WI38 (cell line): ENCODE data around the gene SMG1.

Source experiments
- H3K4me3 ChIP-seq: 2 replicates; pipeline ENCODE4 v1.5.1; 2011; ENCODE audit warnings: low read depth, mild to moderate bottlenecking, control low read depth, low read length
- TF ChIP-seq, protein P1 (sequence below): IDR thresholded peaks from 2 replicates; pipeline ENCODE4 v1.5.1; 2012; ENCODE audit warnings: low read depth, mild to moderate bottlenecking, control low read depth, low read length

SMG1 gene

GRCh38 chr16:18855196-18855595 is 71.0 kb downstream of the SMG1 start:
- TF ChIP-seq, protein P1, sequence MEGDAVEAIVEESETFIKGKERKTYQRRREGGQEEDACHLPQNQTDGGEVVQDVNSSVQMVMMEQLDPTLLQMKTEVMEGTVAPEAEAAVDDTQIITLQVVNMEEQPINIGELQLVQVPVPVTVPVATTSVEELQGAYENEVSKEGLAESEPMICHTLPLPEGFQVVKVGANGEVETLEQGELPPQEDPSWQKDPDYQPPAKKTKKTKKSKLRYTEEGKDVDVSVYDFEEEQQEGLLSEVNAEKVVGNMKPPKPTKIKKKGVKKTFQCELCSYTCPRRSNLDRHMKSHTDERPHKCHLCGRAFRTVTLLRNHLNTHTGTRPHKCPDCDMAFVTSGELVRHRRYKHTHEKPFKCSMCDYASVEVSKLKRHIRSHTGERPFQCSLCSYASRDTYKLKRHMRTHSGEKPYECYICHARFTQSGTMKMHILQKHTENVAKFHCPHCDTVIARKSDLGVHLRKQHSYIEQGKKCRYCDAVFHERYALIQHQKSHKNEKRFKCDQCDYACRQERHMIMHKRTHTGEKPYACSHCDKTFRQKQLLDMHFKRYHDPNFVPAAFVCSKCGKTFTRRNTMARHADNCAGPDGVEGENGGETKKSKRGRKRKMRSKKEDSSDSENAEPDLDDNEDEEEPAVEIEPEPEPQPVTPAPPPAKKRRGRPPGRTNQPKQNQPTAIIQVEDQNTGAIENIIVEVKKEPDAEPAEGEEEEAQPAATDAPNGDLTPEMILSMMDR: no peak
- H3K4me3 ChIP-seq: no peak overlapping the region

GRCh38 chr16:18853694-18854093 is 72.5 kb downstream of the SMG1 start:
- H3K4me3 ChIP-seq: no peak overlapping the region
- TF ChIP-seq, protein P1: no peak

GRCh38 chr16:18852647-18853046 is 73.6 kb downstream of the SMG1 start:
- TF ChIP-seq, protein P1: no peak
- no peak overlapping the region for H3K4me3 ChIP-seq

- H3K4me3 ChIP-seq: no peak overlapping the region
- TF ChIP-seq, protein P1: no peak
Measured at GRCh38 chr16:18846416-18846815, 79.8 kb downstream of the SMG1 start.

DNA sequence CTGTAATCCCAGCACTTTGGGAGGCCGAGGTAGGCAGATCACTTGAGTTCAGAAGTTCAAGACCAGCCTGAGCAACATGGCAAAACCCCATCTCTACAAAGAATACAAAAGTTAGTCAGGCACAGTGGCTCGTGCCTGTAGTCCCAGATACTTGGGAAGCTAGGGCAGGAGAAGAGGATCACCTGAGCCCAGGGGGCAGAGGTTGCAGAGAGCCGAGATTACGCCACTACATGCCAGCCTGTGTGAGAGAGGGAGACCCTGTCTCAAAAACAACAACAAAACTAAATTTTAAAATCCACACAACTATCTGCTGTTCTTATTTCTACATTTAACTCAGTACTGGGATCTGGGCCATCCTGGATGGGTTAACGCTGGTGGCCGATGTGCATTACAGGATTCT is 83.6 kb downstream of the SMG1 start:
- no peak overlapping the region for H3K4me3 ChIP-seq
- TF ChIP-seq, protein P1: no peak

- TF ChIP-seq, protein P1: no peak
- H3K4me3 ChIP-seq: no peak overlapping the region
Measured at GRCh38 chr16:18841833-18842525, 84.2 kb downstream of the SMG1 start.

DNA sequence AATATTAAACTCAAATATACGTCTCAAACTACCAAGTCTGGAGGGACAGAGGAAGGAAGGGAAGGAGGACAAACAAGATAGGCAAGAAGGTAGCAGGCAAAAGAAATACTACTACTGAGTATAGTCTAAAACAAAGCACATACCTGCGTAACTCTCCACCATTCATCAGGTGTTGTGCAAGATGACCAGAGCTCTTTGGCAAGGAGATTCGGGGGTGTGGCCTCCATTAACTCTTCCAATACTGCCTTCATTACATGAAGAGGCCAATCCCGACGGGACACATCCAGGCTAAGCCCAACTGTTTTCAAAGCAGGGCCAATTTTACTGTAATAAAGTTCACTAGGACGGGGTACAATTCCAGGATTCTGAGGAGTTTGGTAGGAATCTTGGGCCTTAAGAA is 86.7 kb downstream of the SMG1 start:
- TF ChIP-seq, protein P1: no peak
- no peak overlapping the region for H3K4me3 ChIP-seq
